GM21447 (cell line): ENCODE measurements around the gene IL15RA.
A peak's percentile ranks its signal among the peaks of the same experiment; 100 is the strongest.
"Not testable (repeated sequence)": the region's sequence is repeated elsewhere in the genome, so short reads cannot be mapped to it uniquely, and the experiment has no call there.

Experiments
- ATAC-seq: cut with Tn5 transposase; IDR thresholded peaks from one replicate; pipeline ENCODE4 v1.9.1; 2021; ENCODE audit not compliant: unreplicated experiment

IL15RA gene

GRCh38 chr10:5933909-5934546, 43.3 kb downstream of the IL15RA start:
- ATAC-seq = no peak

DNA sequence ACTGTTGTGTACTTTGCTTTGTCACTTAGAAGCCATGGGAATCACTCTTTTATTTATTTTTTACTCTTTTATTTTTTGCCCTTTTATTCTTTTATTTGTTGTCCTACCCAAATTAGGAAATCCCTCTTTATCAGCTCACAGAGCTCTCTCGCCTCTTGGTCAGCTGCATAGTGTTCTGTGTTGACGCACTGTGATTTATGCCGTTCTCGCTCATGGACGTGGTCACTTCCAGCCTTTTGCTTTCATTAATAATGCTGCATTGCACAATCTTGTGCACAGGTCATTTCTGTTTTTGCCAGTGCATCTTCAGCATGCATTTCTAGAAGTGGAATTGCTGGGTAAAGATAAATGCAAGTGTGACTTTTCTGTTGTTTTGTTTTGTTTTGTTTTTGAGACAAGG, 45.0 kb downstream of the IL15RA start:
- ATAC-seq = no peak

- no peak for ATAC-seq
Observed at GRCh38 chr10:5930272-5930671, 47.1 kb downstream of the IL15RA start.

- no peak for ATAC-seq
Observed at GRCh38 chr10:5929442-5929841, 47.9 kb downstream of the IL15RA start.

DNA sequence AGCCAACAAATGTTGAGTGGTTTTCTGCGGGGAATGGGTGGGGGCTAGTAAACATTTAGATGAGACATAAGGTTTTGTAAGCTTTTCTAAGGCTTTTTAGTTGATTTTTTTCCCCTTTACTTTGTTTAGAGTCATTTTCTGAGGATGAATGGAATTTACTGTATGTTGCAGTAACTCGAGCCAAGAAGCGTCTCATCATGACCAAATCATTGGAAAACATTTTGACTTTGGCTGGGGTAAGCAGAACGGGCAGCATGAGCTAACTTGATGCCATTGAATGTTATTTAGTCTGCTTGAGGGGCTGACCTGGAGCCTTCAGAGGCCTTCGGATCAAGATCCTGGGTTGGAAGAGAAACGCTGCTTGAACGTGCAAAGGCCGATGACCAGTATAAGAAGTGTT, 50.0 kb downstream of the IL15RA start:
- ATAC-seq = no peak

DNA sequence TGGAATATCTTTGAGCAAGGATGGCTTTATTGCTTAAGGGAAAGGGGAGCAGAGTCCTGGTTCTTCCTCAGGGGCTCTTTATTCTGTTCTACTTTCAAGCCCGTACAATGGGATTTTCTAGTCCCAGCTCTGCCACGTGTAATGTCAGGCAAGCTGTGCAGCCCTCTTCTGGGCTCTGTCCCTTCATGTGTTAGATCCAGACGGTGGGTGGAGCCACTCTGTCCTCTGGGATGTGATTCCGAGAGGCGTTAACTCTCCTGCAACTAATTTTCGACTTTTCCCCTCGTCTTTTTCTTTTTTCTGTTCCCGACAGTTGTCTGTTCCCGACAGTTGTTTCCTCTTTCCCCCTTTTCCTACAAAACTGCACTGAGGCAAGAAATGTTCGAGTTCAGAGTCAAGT, 52.5 kb downstream of the IL15RA start:
- no peak for ATAC-seq

DNA sequence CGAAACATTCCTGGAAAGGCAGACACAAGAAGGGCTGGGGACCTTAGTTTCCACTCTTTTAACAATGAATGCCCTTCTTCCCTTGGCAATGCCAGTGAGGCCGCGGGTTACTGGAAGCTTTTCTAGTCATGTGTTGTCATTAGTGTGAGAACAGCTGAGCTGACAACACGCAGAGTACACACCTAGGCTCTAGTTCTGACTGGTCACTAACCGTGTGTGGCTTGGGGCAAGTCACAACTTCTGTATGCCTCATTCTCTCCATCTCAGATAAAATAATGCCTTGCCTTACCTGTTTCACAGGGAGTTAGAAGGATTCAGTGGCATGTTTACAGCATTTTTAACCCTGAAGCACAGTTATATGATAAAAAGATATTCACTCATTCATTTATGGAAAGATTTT, 55.6 kb downstream of the IL15RA start:
- ATAC-seq = no peak

DNA sequence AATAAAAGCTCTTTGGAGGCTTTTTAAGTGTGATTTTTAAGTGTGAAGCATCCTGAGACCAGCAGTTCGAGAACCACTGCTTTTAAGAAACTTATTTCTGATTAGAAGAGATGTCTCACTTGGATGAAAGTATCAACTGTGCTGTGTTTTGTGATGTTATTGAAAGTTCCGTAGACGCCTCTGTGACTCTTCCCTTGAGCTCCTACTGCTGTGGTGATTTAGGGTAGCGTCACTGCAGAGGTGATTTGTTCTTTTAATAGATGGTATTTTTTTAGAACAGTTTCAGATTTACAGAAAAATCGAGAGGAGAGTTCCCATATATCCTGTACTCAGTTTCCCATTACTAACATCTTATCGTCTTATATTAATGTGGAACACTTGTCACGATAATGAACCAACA, 57.8 kb downstream of the IL15RA start:
- no peak for ATAC-seq

DNA sequence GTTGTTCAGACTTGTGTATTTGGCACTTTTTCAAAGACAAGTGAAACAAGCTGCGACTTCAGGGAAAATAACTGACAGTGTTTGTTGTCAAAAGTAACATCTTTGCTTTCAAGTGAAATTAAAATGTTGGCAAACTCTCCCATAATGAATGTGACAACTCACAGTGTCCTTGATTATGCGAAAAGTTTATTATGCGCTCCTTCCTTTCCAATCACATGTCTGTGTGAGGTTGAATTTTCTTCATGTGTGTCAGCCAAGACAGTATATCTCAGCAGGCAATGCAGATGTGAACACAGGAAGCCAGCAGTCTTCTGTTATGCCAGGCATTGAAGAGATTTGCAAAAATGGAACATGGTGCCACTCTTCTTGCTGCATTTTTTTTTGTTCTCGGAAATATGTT, 58.6 kb downstream of the IL15RA start:
- ATAC-seq = no peak

- ATAC-seq = no peak
Observed at GRCh38 chr10:5917305-5917704, 60.0 kb downstream of the IL15RA start.

GRCh38 chr10:5915451-5915850, 61.9 kb downstream of the IL15RA start:
- no peak for ATAC-seq

DNA sequence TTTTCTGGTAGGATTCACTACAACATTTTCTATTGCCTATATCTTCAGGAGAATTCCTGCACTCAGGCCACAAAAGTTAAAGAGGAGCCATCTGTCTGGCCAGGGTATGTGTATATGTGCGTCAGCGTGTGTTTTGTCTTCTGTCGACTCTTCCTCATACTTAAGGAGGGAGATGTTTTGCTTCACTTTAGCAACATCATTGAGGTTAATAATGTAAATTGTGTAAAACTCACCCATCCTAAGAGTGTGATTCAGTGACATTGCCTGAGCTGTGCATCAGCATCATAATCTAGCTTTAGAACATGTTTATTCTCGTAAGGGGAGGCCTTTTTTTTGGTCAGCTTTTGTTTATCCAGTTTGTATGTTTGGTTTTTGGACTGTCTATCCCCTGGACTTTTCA, 63.6 kb downstream of the IL15RA start:
- no peak for ATAC-seq

- ATAC-seq = no peak
Observed at GRCh38 chr10:5911670-5912069, 65.7 kb downstream of the IL15RA start.

GRCh38 chr10:5910323-5911100, 66.8 kb downstream of the IL15RA start:
- no peak for ATAC-seq

- not testable (repeated sequence) for ATAC-seq
Observed at GRCh38 chr10:5908676-5909075, 68.7 kb downstream of the IL15RA start.

DNA sequence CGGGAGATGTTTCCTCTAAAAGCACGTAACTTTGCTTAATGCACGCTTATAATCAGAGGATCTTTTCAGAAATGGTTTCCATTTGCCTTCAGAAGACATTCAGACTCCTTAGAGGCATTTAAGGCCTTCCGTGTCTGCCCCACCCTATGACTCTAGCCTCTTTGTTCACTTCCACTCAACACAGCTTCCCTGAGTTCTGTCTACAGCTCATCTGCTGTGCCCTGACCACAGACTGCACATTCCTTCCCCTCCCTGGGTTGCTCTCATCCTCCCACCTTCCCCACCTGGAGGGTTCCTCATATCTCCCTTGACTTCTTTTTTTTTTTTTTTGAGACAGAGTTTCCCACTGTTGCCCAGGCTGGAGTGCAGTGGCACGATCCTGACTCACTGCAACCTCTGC, 70.7 kb downstream of the IL15RA start:
- ATAC-seq = no peak

GRCh38 chr10:5905854-5906507, 71.4 kb downstream of the IL15RA start:
- no peak for ATAC-seq

DNA sequence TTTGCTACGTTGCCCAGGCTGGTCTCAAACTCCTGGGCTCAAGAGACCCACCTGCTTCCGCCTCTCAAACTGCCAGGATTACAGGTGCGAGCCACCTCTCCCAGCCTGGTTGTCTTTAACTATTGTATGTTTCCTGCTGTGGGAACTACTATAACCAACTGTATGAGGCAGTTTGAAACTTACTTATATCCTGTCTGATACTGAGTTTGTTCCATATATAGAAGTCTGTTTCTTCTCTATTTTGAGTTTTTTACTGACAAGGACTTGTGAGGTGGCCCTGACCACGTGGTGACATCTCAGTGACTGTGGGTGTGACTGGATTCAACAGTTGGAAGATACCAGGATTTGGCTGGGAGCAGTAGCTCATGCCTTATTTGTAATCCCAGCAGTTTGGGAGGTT, 73.1 kb downstream of the IL15RA start:
- ATAC-seq = peak; percentile 97

DNA sequence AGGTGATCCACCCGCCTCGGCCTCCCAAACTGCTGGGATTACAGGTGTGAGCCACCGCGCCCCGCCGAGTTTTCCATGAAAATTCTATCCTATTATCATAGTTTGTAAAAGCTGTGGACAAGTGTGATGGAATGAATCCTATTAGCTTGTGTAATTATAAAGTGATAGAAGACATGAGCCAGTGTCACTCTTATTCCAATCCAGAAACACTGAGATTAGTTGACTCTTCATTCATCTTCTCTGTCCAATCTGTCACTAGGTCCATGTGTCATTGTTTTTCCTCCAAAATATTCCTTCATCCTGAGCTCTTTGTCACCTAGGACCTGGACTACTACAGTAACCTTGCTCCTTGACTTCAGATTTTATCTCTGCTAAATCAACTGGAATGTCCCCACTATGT, 73.8 kb downstream of the IL15RA start:
- no peak for ATAC-seq

DNA sequence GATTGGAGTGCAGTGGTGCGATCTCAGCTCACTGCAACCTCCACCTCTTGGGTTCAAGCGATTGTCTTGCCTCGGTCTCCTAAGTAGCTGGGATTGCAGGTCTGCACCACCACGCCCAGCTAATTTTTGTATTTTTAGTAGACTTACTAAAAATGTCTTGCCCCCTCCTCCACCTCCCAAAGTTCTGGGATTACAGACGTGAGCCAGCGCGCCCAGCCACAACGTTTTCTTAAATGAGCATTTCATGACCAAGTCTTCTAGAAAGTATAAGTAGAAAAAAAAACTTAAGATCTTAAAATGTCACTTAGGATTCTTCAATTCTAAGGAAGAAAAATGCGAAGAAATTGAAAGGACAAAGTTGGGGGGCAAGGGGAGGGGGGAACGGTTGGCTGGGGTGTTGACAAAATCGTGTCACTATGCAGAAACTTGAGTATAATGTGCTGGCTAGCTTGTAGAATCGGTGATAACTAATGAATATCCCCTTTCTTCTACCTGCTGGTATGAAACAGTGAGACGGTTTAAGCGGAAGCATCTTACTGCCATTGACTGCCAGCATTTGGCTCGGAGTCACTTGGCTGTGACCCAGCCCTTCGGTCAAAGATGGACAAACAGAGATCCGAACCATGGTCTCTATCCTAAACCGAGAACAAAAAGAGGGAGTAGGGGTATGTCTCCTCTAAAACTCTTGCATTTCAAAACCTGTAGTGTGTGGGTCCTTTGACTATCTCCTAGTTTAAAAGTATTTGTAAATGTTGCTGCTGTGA, 74.7 kb downstream of the IL15RA start:
- ATAC-seq = no peak
